Esophagus (tissue), 2 donors: Measurements from ENCODE around the gene PCNT. TPM values are rescaled to one million over a fixed set of nuclear protein-coding genes. Genes with fewer than 3 reads are reported as not detected.

Source experiments
- H3K27ac ChIP-seq, 2 donors: one replicate each; pipeline ENCODE4 v1.5.1; 2013; ENCODE audit warnings: low read depth in 2 of 2, mild to moderate bottlenecking in 2 of 2, inconsistent platforms in 1 of 2, low read length in 1 of 2, moderate library complexity in 1 of 2
- H3K27me3 ChIP-seq, 2 donors: one replicate each; pipeline ENCODE4 v1.6.1; 2013; ENCODE audit warnings: low read length in 2 of 2, control low read depth in 1 of 2, mild to moderate bottlenecking in 1 of 2; ENCODE audit not compliant: insufficient read depth in 2 of 2, control insufficient read depth in 1 of 2
- H3K36me3 ChIP-seq, 2 donors: one replicate each; pipeline ENCODE4 v1.6.1; 2013; ENCODE audit warnings: low read length in 1 of 2; ENCODE audit not compliant: control insufficient read depth in 2 of 2, insufficient read depth in 2 of 2
- H3K4me1 ChIP-seq, 2 donors: one replicate each; pipeline ENCODE4 v1.6.1; 2013; ENCODE audit warnings: low read length in 1 of 2; ENCODE audit not compliant: control insufficient read depth in 2 of 2, insufficient read depth in 2 of 2
- H3K4me3 ChIP-seq, 2 donors: one replicate each; pipeline ENCODE4 v1.5.1; 2013; ENCODE audit warnings: low read length in 2 of 2, mild to moderate bottlenecking in 2 of 2, low read depth in 1 of 2, moderate library complexity in 1 of 2
- H3K9me3 ChIP-seq, 2 donors: one replicate each; pipeline ENCODE4 v1.6.1; 2013; ENCODE audit warnings: mild to moderate bottlenecking in 2 of 2, low read depth in 1 of 2, low read length in 1 of 2, moderate library complexity in 1 of 2; ENCODE audit not compliant: control insufficient read depth in 2 of 2, insufficient read depth in 1 of 2
- WGBS, 2 donors: extraction: QIAGEN DNeasy Blood & Tissue Kit; methylation state at CpG; one replicate each; pipeline ENCODE4 v1.1.7; 2013; 5-methylcytosine and 5-hydroxymethylcytosine counted together
- polyA plus RNA-seq, 2 donors: library from polyadenylated mRNA; stranded (reverse); fragments of 200-250 nt; gene quantifications; one replicate each; pipeline ENCODE4 v1.2.3, GENCODE V29; 2013
- donor health status: healthy with polysubstance abuse.
- donor health status: Bipolar disorder and iron deficiency.

The PCNT gene
- polyA plus RNA-seq, 2 donors = 14.1 to 14.9 TPM

GRCh38 chr21:46287541-46287940, 36.4 kb upstream of the PCNT start:
- H3K27ac ChIP-seq = no peak overlapping the region
- 85 to 90% methylated on average over 10 of the region's 10 CpGs for WGBS, 2 donors
- H3K36me3 ChIP-seq = peaks cover 0 to 4% of the 10 kb centered on the region in 2 donors
- no peak overlapping the region for H3K4me3 ChIP-seq
- no peaks in the 10 kb centered on the region for H3K9me3 ChIP-seq
- H3K4me1 ChIP-seq = peaks cover 0 to 5% of the 10 kb centered on the region in 2 donors
- H3K27me3 ChIP-seq = no peaks in the 10 kb centered on the region

GRCh38 chr21:46289655-46290179, 34.2 kb upstream of the PCNT start:
- WGBS, 2 donors = 62 to 78% methylated on average over 6 of the region's 6 CpGs
- Histone ChIP-seq H3K4me1 (no peaks in the 10 kb centered on the region), H3K27me3 (no peaks in the 10 kb centered on the region), H3K36me3 (peaks cover 0 to 4% of the 10 kb centered on the region in 2 donors), H3K27ac (no peak overlapping the region), H3K9me3 (no peaks in the 10 kb centered on the region), H3K4me3 (no peak overlapping the region)

DNA sequence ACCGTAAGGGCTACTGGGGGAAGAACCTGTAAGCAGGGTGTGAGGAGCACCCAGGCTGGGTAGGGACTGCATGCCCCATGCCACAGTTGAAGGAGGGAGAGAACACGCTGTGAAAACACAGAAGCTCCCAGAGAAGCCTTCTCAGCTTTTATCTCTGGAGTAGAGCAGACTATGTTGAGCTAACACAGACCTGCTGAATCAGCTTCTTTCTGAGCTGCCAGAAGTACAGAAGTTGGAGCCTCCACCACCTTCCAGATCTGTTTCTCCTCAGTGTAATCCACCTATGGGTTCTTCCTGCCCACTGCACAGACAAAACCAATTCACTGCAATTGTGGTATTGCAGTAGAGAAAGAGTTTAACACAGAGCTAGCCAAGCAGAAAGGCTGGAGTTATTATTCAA, 32.4 kb upstream of the PCNT start:
- Histone ChIP-seq H3K36me3 (peaks cover 0 to 4% of the 10 kb centered on the region in 2 donors), H3K4me1 (no peaks in the 10 kb centered on the region), H3K9me3 (no peaks in the 10 kb centered on the region), H3K4me3 (no peak overlapping the region), H3K27ac (no peak overlapping the region), H3K27me3 (no peaks in the 10 kb centered on the region)
- WGBS, 2 donors = 96 to 97% methylated on average over 2 of the region's 2 CpGs

DNA sequence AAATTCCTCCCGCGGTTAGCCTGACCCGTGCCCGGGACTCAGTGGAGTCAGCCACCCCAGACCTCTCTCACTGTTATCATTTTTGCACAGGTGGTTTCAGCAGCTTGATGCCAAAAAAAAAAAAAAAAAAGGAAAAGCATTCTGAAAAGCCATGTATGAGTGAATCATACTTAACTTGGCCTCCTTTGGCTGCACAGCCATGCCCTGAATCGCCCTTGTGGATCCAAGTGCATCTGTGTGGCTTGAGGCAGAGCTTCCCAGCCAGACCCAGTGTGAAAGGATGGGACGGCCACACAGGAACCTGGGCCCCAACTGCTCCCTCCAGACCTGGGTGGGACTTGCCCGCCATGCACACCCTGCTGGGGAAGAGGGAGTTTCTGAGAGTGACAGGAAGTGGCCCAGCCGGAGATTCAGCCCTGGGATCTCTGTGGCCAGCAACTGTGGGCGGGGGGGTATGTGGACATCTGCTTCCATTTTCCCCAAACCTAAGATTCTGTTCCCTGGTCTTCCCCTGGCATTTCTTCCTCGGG, 29.2 kb upstream of the PCNT start:
- H3K9me3 ChIP-seq = no peaks in the 10 kb centered on the region
- no peak overlapping the region for H3K27ac ChIP-seq
- 59 to 64% methylated on average over 9 to 10 of the region's 10 CpGs for WGBS, 2 donors
- H3K4me1 ChIP-seq = peaks cover 0 to 8% of the 10 kb centered on the region in 2 donors
- no peak overlapping the region for H3K4me3 ChIP-seq
- no peaks in the 10 kb centered on the region for H3K27me3 ChIP-seq
- H3K36me3 ChIP-seq = peaks cover 0 to 4% of the 10 kb centered on the region in 2 donors

GRCh38 chr21:46295177-46295770, 28.7 kb upstream of the PCNT start:
- WGBS, 2 donors = 51 to 62% methylated on average over 7 to 9 of the region's 9 CpGs
- no peak overlapping the region for H3K27ac ChIP-seq

DNA sequence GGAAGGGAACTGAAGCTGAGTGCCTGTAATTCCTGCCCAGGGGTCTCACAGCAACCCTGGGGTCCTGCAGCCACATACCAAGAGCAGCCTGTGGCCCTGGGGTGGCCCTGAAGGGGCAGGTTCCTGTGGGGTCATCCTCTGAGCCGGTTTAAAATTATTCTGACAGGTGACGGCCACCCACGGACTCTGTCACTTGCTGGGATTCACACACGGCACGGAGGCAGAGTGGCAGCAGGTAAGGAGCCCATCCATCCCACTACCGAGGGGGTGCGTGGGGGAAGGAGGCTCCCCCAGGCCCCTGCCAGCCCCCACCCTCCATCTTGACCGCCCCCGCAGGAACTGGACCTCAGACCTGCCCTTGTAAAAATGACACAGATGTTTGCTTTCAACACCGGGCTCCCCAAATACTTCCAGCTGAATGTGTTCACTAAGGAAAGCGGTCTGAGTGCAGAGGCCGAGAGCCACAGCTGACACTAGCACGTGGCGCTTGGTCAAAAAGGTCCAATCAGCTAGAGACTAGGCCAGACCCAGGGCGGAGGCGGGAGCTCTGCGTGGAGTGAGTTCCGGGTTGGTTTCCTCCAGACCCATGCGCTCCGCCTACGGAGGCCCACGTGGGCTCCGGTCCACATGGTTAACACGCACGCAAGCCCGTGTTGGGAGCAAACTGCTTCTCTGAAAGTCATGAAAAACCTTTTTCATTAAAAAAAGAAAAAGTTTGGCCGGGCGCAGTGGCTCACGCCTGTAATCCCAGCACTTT, 27.8 kb upstream of the PCNT start:
- WGBS, 2 donors = 56 to 57% methylated on average over 29 of the region's 29 CpGs
- H3K27me3 ChIP-seq = no peaks in the 10 kb centered on the region

More at GRCh38 chr21:46295177-46295770, 28.7 kb upstream of the PCNT start:
- Histone ChIP-seq H3K27me3 (no peaks in the 10 kb centered on the region), H3K9me3 (no peaks in the 10 kb centered on the region), H3K4me1 (peaks cover 0 to 8% of the 10 kb centered on the region in 2 donors), H3K4me3 (no peak overlapping the region), H3K36me3 (peaks cover 0 to 4% of the 10 kb centered on the region in 2 donors)

GRCh38 chr21:46297338-46298271, 26.4 kb upstream of the PCNT start:
- WGBS, 2 donors = 3 to 4% methylated on average over 81 to 84 of the region's 84 CpGs
- H3K27ac ChIP-seq = peak overlapping the region in 1 of 2 donors; percentile 52
- H3K4me3 ChIP-seq = peak overlapping the region; percentile 50 to 52
- H3K27me3 ChIP-seq = no peaks in the 10 kb centered on the region
- no peaks in the 10 kb centered on the region for H3K9me3 ChIP-seq
- H3K36me3 ChIP-seq = peaks cover 0 to 5% of the 10 kb centered on the region in 2 donors
- peaks cover 0 to 8% of the 10 kb centered on the region in 2 donors for H3K4me1 ChIP-seq

More for the DNA sequence above, 27.8 kb upstream of the PCNT start:
- H3K4me3 ChIP-seq = no peak overlapping the region
- H3K36me3 ChIP-seq = peaks cover 0 to 4% of the 10 kb centered on the region in 2 donors
- no peaks in the 10 kb centered on the region for H3K9me3 ChIP-seq
- H3K27ac ChIP-seq = peak overlapping the region in 1 of 2 donors; percentile 38
- H3K4me1 ChIP-seq = peaks cover 0 to 8% of the 10 kb centered on the region in 2 donors

DNA sequence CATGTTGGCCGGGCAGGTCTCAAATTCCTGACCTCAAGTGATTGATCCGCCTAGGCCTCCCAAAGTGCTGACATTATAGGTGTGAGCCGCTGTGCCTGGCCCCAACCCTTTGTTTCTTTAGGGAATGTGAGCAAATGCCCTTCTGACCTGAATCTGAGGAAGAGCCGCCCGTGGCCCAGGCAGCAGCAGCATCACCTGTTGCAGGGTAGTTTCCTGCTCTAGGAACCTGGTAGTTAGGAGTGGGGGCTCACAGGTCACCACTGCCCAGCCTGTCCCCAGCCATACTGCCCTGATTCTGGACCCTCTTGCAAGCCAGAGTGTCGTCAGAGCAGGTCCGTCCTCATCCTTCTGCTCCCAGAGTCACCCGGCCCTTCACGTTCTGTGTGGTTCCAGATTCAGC, 24.8 kb upstream of the PCNT start:
- Histone ChIP-seq H3K27ac (no peak overlapping the region), H3K4me3 (no peak overlapping the region), H3K9me3 (no peaks in the 10 kb centered on the region), H3K4me1 (peaks cover 0 to 8% of the 10 kb centered on the region in 2 donors), H3K36me3 (peaks cover 0 to 5% of the 10 kb centered on the region in 2 donors), H3K27me3 (no peaks in the 10 kb centered on the region)
- 84 to 86% methylated on average over 9 of the region's 9 CpGs for WGBS, 2 donors

DNA sequence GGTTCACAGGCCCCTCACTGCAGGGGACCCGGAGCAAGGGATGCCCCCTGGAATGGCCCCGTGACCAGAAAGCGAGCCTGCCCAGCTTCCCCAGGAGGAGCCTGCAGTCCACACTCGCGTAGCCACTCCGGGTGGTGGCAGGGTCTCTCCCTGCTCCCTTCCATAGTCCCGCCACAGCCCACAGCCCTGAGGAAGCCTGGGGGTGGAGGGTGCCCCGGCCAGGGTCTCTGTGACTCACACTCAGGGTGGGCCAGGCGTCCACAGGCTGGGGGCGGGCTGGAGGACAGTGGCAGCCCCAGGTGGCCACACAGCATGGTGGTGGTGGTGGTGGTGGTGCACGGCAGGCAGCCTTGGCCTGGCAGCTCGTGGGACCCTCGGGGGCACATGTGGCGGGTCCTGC, 22.2 kb upstream of the PCNT start:
- Histone ChIP-seq H3K4me1 (peaks cover 0 to 8% of the 10 kb centered on the region in 2 donors), H3K4me3 (no peak overlapping the region), H3K9me3 (no peaks in the 10 kb centered on the region), H3K27ac (no peak overlapping the region), H3K36me3 (peaks cover 3 to 9% of the 10 kb centered on the region in 2 donors), H3K27me3 (no peaks in the 10 kb centered on the region)
- WGBS, 2 donors = 92 to 96% methylated on average over 12 to 14 of the region's 14 CpGs
